ENCODE results near the gene SF3A2.

DNA sequence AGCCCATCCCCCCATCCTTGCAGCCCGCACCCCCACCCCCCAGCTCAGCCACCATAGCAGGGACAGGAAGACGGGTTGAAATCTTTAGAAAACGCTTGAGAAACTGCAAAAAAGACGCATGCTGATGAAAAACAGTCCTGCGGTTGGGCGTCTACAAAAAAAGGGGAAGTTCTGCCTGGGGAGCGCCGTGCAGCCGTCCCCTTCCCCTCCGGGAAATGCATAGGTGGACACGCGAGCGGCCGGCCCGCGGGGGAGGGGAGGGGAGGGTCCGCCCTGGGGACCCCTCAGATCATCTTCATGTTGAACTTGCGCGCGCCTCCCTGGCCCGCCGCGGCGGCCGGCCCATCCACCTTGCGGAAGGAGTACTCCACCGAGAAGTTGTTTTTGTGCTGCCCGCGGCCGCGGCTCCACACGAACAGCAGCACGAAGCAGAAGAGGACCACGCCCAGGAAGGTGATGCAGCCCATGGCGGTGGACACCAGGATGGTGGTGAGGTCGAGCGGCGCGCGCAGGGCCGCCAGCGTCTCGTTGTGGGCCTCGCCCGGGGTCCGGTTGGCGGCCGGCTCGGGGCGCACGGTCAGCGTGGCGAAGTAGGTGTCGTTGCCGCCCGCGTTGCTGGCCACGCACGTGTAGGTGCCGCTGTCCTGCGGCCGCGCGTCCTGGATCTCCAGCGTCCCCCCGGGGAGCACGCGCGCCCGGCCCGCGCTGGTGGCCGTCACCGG, 53.3 kb downstream of the SF3A2 start:
- TF ChIP-seq, protein P1, sequence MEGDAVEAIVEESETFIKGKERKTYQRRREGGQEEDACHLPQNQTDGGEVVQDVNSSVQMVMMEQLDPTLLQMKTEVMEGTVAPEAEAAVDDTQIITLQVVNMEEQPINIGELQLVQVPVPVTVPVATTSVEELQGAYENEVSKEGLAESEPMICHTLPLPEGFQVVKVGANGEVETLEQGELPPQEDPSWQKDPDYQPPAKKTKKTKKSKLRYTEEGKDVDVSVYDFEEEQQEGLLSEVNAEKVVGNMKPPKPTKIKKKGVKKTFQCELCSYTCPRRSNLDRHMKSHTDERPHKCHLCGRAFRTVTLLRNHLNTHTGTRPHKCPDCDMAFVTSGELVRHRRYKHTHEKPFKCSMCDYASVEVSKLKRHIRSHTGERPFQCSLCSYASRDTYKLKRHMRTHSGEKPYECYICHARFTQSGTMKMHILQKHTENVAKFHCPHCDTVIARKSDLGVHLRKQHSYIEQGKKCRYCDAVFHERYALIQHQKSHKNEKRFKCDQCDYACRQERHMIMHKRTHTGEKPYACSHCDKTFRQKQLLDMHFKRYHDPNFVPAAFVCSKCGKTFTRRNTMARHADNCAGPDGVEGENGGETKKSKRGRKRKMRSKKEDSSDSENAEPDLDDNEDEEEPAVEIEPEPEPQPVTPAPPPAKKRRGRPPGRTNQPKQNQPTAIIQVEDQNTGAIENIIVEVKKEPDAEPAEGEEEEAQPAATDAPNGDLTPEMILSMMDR (conservative IDR thresholded peaks at IDR 0.05) = no peak
- TF ChIP-seq ZFX (IDR thresholded peaks at IDR 0.05) = no peak

All from C4-2B (cell line).